Measurements from ENCODE around the gene DHX8.

- TF ChIP-seq CTCF (IDR thresholded peaks at IDR 0.05) (no peak), POLR2A (IDR thresholded peaks at IDR 0.05) (no peak)
These were observed 15.7 kb upstream of the DHX8 start for GRCh38 chr17:43467981-43468581.
